Hepatocyte (in vitro differentiated cells): ENCODE data around the gene SYT1. TPM values are rescaled to one million over a fixed set of nuclear protein-coding genes. Genes with fewer than 3 reads are reported as not detected.

Source experiments
- DNase-seq: peaks from one replicate; pipeline ENCODE4 v3.0.0-alpha.2; 2016; ENCODE audit warnings: low spot score
- H2AFZ ChIP-seq: fragments of 200-600 bp; sonication (generic); 2 replicates; pipeline ENCODE4 v1.6.0; 2016; ENCODE audit warnings: antibody characterized with exemption, mild to moderate bottlenecking
- H3K27ac ChIP-seq: fragments of 200-600 bp; sonication (generic); 2 replicates; pipeline ENCODE4 v1.5.1; 2016; ENCODE audit warnings: mild to moderate bottlenecking
- H3K27me3 ChIP-seq: fragments of 200-600 bp; sonication (generic); 2 replicates; pipeline ENCODE4 v1.6.1; 2016
- H3K36me3 ChIP-seq: fragments of 200-600 bp; sonication (generic); replicated peaks from 2 replicates; pipeline ENCODE4 v1.5.1; 2016; ENCODE audit warnings: low read depth; ENCODE audit not compliant: insufficient read depth
- H3K4me1 ChIP-seq: fragments of 200-600 bp; sonication (generic); 2 replicates; pipeline ENCODE4 v1.5.1; 2016; ENCODE audit warnings: mild to moderate bottlenecking, moderate library complexity; ENCODE audit not compliant: insufficient read depth
- H3K4me2 ChIP-seq: fragments of 200-600 bp; sonication (generic); 2 replicates; pipeline ENCODE4 v1.6.0; 2016
- H3K4me3 ChIP-seq: fragments of 200-600 bp; sonication (generic); 2 replicates; pipeline ENCODE4 v1.5.1; 2016; ENCODE audit warnings: mild to moderate bottlenecking
- H3K79me2 ChIP-seq: fragments of 200-600 bp; sonication (generic); 2 replicates; pipeline ENCODE4 v1.6.0; 2017; ENCODE audit warnings: mild to moderate bottlenecking
- H3K9me2 ChIP-seq: fragments of 200-600 bp; sonication (generic); replicated peaks from 2 replicates; pipeline ENCODE4 v1.6.0; 2017; ENCODE audit warnings: mild to moderate bottlenecking; ENCODE audit not compliant: insufficient read depth
- H3K9me3 ChIP-seq: fragments of 200-600 bp; sonication (generic); 2 replicates; pipeline ENCODE4 v1.5.1; 2016; ENCODE audit warnings: low read depth, mild to moderate bottlenecking
- H4K20me1 ChIP-seq: fragments of 200-600 bp; sonication (generic); 2 replicates; pipeline ENCODE4 v1.6.0; 2016; ENCODE audit warnings: mild to moderate bottlenecking; ENCODE audit not compliant: insufficient read depth, poor library complexity, severe bottlenecking
- EZH2 ChIP-seq: fragments of 200-600 bp; sonication (generic); IDR thresholded peaks from 2 replicates; pipeline ENCODE4 v1.6.1; 2016; ENCODE audit warnings: antibody characterized with exemption, mild to moderate bottlenecking, borderline replicate concordance
- EZH2phosphoT487 ChIP-seq: fragments of 200-600 bp; sonication (generic); IDR thresholded peaks from one replicate; pipeline ENCODE4 v1.6.1; 2018; ENCODE audit warnings: antibody characterized with exemption, mild to moderate bottlenecking, low read depth, moderate library complexity; ENCODE audit not compliant: unreplicated experiment, severe bottlenecking
- WGBS: methylation state at CpG from one replicate; pipeline ENCODE4 v1.1.6; 2016; ENCODE audit warnings: low lambda C conversion rate; ENCODE audit errors: missing lambda C conversion rate; 5-methylcytosine and 5-hydroxymethylcytosine counted together
- polyA plus RNA-seq: library from polyadenylated mRNA; unstranded; fragments of >200 nt; fragmentation: Nextera tagmentation; extraction: Ambion mirVana; gene quantifications from 2 replicates; pipeline ENCODE4 v1.2.1, GENCODE V29; 2016
- total RNA-seq: library from RNA; depleted of rRNA; stranded (reverse); fragments of >200 nt; gene quantifications from 2 replicates; pipeline ENCODE4 v1.2.3, GENCODE V29; 2014
- TF ChIP-seq, protein P1 (sequence below): fragments of 200-600 bp; sonication (generic); IDR thresholded peaks from 2 replicates; pipeline ENCODE4 v1.5.1; 2016; ENCODE audit warnings: antibody characterized with exemption, mild to moderate bottlenecking; ENCODE audit not compliant: poor library complexity

The SYT1 gene
- total and polyA plus RNA-seq, 2 experiments from 2014 or later: 1.3 to 2.5 TPM

- H3K79me2 ChIP-seq: no peaks in the 10 kb centered on the region
- no peak for DNase-seq
- TF ChIP-seq EZH2: no peak
- TF ChIP-seq EZH2phosphoT487: no peak
- TF ChIP-seq, protein P1, sequence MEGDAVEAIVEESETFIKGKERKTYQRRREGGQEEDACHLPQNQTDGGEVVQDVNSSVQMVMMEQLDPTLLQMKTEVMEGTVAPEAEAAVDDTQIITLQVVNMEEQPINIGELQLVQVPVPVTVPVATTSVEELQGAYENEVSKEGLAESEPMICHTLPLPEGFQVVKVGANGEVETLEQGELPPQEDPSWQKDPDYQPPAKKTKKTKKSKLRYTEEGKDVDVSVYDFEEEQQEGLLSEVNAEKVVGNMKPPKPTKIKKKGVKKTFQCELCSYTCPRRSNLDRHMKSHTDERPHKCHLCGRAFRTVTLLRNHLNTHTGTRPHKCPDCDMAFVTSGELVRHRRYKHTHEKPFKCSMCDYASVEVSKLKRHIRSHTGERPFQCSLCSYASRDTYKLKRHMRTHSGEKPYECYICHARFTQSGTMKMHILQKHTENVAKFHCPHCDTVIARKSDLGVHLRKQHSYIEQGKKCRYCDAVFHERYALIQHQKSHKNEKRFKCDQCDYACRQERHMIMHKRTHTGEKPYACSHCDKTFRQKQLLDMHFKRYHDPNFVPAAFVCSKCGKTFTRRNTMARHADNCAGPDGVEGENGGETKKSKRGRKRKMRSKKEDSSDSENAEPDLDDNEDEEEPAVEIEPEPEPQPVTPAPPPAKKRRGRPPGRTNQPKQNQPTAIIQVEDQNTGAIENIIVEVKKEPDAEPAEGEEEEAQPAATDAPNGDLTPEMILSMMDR: no peak
- H3K36me3 ChIP-seq: no peaks in the 10 kb centered on the region
- no peaks in the 10 kb centered on the region for H3K9me3 ChIP-seq
- no peaks in the 10 kb centered on the region for H3K27me3 ChIP-seq
- no peaks in the 10 kb centered on the region for H3K9me2 ChIP-seq
- no peaks in the 10 kb centered on the region for H3K4me1 ChIP-seq
- H3K4me2 ChIP-seq: no peak overlapping the region
- no peak overlapping the region for H3K27ac ChIP-seq
- no peaks in the 10 kb centered on the region for H4K20me1 ChIP-seq
- H2AFZ ChIP-seq: no peak overlapping the region
- 92% methylated on average over 2 of the region's 2 CpGs for WGBS
- H3K4me3 ChIP-seq: no peak overlapping the region
Measured at GRCh38 chr12:78961171-78961570, 96.6 kb downstream of the SYT1 start.

DNA sequence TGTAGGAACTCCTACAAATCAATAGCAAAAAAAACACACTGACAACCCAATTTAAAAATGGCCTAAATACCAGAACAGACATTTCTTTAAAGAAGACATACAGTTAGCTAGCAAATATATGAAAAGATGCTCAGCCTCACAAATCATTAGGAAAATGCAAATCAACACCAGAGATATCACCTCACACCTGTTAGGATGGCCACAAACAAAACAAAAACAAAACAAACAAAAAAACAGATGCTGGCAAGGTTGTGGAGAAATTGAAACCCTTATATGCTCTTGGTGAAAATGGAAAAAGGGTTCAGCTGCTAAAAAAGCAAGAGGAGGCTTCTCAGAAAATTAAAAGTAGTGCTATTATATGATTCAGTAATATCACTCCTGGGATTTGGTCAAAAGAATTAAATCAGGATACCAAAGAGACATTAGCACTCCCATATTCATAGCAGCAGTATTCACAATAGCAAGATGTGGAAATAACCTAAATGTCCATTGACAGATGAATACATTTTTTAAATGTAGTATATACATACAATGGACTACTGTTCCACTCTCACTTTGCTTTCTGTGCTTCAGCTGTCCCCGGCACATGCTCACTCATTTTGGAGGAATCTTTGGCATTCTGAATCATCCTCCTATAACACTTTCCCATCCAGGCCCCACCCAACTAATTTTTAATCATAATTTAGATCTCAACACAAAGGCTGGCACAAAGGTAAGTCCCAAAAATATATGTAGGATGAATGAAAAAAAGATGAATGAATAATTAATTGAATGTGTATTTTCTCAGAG lies 99.1 kb downstream of the SYT1 start:
- DNase-seq: no peak
- no peak overlapping the region for H3K4me2 ChIP-seq
- 77% methylated on average over 1 of the region's 1 CpG for whole genome bisulfite sequencing
- no peaks in the 10 kb centered on the region for H4K20me1 ChIP-seq
- H3K27me3 ChIP-seq: no peaks in the 10 kb centered on the region
- no peak overlapping the region for H3K4me3 ChIP-seq
- no peak for TF ChIP-seq EZH2
- TF ChIP-seq, protein P1: no peak
- no peak for TF ChIP-seq EZH2phosphoT487
- H3K27ac ChIP-seq: no peak overlapping the region
- H3K9me2 ChIP-seq: no peaks in the 10 kb centered on the region
- H3K4me1 ChIP-seq: no peaks in the 10 kb centered on the region
- H3K79me2 ChIP-seq: no peaks in the 10 kb centered on the region
- no peaks in the 10 kb centered on the region for H3K9me3 ChIP-seq
- no peaks in the 10 kb centered on the region for H3K36me3 ChIP-seq
- H2AFZ ChIP-seq: no peak overlapping the region

- H3K79me2 ChIP-seq: no peaks in the 10 kb centered on the region
- no peaks in the 10 kb centered on the region for H3K36me3 ChIP-seq
- H3K9me2 ChIP-seq: no peaks in the 10 kb centered on the region
- no peak overlapping the region for H3K4me3 ChIP-seq
- DNase-seq: no peak
- H3K4me1 ChIP-seq: no peaks in the 10 kb centered on the region
- no peaks in the 10 kb centered on the region for H3K27me3 ChIP-seq
- no peak overlapping the region for H3K27ac ChIP-seq
- no peaks in the 10 kb centered on the region for H3K9me3 ChIP-seq
- TF ChIP-seq EZH2 (no peak), EZH2phosphoT487 (no peak)
- TF ChIP-seq, protein P1: no peak
- no peak overlapping the region for H3K4me2 ChIP-seq
- no peaks in the 10 kb centered on the region for H4K20me1 ChIP-seq
- no peak overlapping the region for H2AFZ ChIP-seq
Measured at GRCh38 chr12:78964521-78964920, 99.9 kb downstream of the SYT1 start.
